HG02642 (cell line): ENCODE measurements around the gene PTPRN2.
"Not testable (repeated sequence)": the region's sequence is repeated elsewhere in the genome, so short reads cannot be mapped to it uniquely, and the experiment has no call there.

Experiments used
- ATAC-seq: cut with Tn5 transposase; IDR thresholded peaks from one replicate; pipeline ENCODE4 v1.9.1; 2021; ENCODE audit warnings: mild to moderate bottlenecking; ENCODE audit not compliant: unreplicated experiment, poor library complexity

The PTPRN2 gene

GRCh38 chr7:157853789-157854065 is 733.9 kb downstream of the PTPRN2 start:
- no peak for ATAC-seq

GRCh38 chr7:157853076-157853788 is 734.4 kb downstream of the PTPRN2 start:
- ATAC-seq = no peak

- no peak for ATAC-seq
These were observed 736.0 kb downstream of the PTPRN2 start for GRCh38 chr7:157851501-157852067.

GRCh38 chr7:157850481-157851444 is 736.9 kb downstream of the PTPRN2 start:
- ATAC-seq = no peak

- ATAC-seq = no peak
These were observed 737.9 kb downstream of the PTPRN2 start for GRCh38 chr7:157849726-157850125.

GRCh38 chr7:157849341-157849596 is 738.4 kb downstream of the PTPRN2 start:
- no peak for ATAC-seq

- ATAC-seq = no peak
These were observed 738.9 kb downstream of the PTPRN2 start for GRCh38 chr7:157848508-157849340.

- ATAC-seq = not testable (repeated sequence)
These were observed 739.7 kb downstream of the PTPRN2 start for GRCh38 chr7:157847756-157848487.

- not testable (repeated sequence) for ATAC-seq
These were observed 740.9 kb downstream of the PTPRN2 start for GRCh38 chr7:157846746-157847145.

- ATAC-seq = no peak
These were observed 741.4 kb downstream of the PTPRN2 start for GRCh38 chr7:157846271-157846670.

- ATAC-seq = no peak
These were observed 742.3 kb downstream of the PTPRN2 start for GRCh38 chr7:157845203-157845835.

- ATAC-seq = no peak
These were observed 743.0 kb downstream of the PTPRN2 start for GRCh38 chr7:157844611-157845010.

GRCh38 chr7:157844141-157844540 is 743.5 kb downstream of the PTPRN2 start:
- ATAC-seq = no peak

- ATAC-seq = no peak
These were observed 744.1 kb downstream of the PTPRN2 start for GRCh38 chr7:157843336-157844140.

- no peak for ATAC-seq
These were observed 745.8 kb downstream of the PTPRN2 start for GRCh38 chr7:157841773-157842370.

GRCh38 chr7:157840914-157841772 is 746.5 kb downstream of the PTPRN2 start:
- no peak for ATAC-seq

GRCh38 chr7:157840174-157840913 is 747.3 kb downstream of the PTPRN2 start:
- no peak for ATAC-seq
